Stimulated activated CD8-positive, alpha-beta memory T cell treated with anti-CD3 and anti-CD28 coated beads, Interleukin-15, amount 100 ng/mL, for 4 hours (primary cell): ENCODE results near the gene ADAMTS2.

Source experiments
- DNase-seq, 2 donors: peaks; one replicate each; pipeline ENCODE4 v3.0.0-alpha.2; 2020; ENCODE audit warnings: low read depth in 2 of 2

The ADAMTS2 gene

DNA sequence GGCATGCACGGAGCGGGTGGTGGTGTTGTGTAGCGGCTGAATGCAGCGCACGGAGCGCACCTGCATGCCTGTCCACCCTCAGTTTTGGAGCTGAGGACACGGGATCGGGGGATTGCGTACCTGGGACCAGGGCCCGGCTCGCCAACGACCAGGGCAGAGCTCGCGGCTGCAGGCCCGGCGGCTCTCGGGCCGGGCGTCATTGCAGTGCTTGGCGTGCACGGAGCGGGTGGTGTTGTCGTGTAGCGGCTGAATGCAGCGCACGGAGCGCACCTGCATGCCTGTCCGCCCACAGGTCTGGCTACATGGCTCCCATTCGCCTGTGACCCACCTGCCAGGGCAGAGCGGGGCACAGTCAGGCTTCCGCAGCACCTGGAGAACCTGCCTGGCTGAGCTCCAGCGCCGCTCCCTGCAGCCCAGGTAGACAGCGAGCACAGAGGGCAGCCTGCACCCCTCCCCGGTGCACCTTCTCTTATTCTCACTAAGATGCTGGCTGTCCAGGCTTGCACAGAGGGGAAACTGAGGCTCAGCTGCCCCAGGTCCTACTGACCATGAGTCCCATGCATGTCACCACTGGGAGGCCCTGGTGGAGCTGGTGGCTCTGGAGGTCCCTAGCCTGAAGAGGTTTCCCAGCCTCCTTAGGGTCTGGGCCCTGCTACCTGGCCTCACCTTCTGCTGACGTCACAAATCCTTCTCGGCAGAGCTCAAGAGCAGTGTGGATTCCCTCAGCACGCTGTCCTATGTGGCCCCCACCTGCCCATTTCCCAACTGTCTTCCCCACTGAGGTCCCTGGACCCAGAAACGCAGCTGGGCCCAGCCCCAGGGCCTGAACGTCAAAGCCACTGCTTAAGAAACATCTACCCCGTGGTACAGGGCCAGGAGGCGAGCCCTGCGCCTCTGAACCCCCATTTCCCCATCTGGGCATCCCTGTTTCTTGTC is 220.1 kb downstream of the ADAMTS2 start:
- DNase-seq: no peak

GRCh38 chr5:179124273-179124852 is 220.9 kb downstream of the ADAMTS2 start:
- no peak for DNase-seq

- DNase-seq: no peak
These were observed 221.6 kb downstream of the ADAMTS2 start for GRCh38 chr5:179123491-179124272.

DNA sequence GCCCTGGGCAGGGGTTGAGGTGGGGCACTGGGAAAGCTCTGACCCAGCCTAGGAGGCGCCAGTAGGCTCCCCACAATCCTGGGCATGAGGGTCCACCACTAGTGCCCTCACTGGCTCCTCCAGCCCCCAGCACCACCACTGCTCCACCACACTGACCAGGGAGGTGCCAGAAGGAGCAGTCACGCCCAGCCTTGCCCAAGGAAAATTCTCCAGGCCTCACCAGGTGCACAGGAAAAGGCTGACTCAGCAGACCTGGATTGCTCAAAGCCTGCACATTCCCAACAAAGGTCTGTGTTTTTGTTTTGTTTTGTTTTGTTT is 222.2 kb downstream of the ADAMTS2 start:
- no peak for DNase-seq

DNA sequence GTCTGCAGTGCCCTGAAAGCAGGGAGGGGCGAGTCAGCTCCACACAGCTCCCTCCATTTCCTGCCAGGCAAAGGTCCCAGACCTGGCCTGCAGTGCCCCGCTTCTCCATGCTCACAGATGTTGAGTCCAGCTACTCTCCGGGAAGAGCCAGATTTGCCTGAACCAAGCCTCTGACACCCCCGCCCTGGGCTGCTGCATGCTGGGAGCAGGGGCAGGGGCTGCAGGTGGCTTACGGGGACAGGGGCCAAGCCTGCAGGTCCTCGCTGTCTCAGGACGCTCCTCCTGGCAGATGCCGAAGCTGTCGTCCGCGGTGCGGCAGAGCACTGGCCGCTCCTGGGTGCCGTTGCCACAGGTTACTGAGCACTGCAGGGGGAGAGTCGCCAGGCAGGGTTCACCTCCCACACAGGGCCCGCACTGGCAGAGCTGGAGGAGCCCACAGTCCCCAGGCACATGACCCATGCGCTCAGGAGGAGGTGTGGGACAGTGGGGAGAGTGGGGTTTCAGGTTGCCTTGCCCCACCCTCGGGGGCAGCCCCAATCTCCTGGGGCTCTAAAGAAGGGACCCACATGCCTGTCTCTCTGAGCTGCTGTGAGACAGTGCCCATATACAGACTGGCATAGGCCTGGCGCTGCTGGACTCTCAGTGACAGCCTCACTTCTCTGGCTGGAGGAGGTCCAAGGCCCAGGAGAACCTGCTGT is 222.7 kb downstream of the ADAMTS2 start:
- DNase-seq: no peak

GRCh38 chr5:179121667-179122111 is 223.6 kb downstream of the ADAMTS2 start:
- DNase-seq: no peak

DNA sequence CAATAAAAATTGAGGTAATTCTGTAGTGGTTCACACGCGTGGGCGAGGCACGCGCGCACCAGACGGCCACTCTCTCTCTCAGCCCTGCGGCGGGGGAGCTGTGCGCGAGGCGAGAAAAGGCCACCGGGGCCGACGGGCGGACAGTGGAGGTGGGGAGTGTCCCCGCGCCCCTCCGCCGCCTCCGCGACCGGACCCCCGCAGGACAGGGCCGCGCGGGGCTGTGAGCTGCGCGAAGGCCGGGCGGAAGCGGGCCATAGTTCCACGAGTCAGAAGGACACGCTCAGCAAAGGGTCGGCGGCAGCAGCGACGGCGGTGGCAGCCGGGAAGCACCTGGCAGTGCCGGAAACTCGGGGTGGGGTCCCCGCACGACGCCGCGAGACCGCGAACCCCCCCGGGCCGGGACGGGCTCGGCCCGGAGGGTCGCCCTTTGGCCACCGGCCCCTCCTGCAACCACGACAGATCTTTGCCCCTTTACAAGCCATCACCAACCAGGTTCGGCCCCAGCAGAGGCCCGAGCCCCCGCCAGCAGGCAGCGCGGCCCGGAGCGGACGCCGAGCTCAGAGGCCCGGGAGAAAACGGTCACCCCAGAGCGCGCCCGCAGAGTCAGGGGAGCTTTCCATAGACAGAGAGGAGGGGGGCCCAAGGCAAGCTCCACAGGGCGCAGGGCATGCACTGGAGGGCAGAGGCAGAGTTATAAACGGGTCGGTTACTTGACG is 224.2 kb downstream of the ADAMTS2 start:
- no peak for DNase-seq

- DNase-seq: no peak
These were observed 224.8 kb downstream of the ADAMTS2 start for GRCh38 chr5:179120421-179120861.

DNA sequence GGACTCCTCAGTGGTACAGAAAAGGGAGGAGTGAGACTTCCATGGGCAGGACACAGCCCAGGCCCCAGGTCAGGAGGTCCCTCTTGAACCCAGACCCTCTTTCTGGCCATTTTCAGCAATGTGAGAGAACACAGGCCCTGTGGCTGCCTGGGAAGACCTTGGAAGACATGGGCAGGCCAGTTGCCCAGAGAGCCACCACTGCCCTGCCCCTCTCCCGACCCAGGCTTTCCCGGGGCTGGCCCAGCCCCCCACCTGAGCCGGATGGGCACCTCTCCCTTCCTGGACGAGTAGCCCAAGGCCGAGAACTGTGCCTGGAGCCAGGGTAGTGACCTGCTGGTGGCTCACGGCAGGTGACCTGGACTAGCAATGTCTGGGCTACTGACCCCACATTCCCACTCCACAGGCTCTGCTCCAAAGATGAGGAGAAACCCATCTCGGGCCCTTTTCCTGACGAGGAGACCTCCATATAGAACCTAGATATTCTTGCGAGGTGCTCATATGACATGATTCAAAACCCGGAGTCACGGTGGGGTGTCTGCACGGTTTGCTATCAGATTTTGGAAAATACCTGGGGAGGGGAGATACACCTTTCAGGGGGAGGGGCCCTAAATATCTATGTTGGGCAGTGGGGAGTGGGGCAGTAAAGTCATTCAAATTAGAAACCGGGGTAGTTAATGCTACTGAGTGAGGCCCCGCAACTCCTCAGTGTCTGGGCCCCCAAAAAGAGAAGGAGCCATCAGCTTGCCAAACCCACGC is 225.7 kb downstream of the ADAMTS2 start:
- DNase-seq: no peak

DNA sequence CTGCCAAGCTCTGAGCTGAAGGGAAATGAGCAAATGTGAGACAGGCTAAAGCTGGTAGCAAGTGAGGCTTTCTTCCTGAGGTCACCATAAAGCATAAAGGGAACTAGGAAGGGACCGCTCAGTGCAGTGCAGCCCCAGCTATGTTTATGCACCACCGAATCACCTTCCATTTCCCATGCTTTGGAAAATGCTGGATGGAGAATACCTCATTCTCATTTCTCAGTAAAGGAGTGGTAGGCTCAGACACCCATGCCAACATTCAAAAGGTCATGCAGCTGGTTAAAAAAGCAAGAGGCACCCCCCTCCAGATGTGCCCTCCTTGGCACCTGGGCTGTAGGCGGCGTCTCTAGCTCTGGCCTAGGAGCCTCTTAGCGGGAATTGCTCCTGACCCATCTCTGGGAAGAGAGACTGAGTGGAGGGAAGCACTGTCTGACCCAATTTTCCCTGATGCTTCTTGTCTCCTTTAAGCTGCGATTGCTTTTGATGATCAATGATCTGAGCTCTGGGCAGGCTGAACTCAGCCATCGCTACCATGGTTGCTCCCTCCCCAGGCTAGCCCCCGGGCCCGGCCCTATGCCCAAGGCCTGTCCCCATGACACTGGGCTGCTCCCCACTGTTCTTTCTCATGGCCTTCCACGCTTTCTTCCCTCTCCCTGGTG is 226.4 kb downstream of the ADAMTS2 start:
- DNase-seq: no peak

DNA sequence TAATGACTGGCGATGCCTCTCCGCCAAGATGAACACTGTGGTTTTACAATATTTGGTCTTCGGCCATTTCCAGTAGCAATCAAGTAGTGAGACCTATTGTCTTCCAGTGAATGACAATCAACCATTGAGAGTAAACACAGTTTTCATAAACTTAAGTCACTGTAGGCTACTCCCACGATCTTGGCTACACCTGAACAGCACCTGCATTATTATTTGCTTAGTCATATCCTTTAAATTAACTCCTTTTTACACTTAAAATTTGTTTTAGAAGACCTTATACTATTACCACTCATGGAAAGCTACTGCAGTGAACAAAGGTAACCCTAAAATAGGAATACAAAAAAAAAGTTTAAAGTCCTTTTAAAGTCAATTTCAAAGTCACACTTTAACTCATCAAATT is 226.9 kb downstream of the ADAMTS2 start:
- no peak for DNase-seq

- DNase-seq: no peak
These were observed 229.3 kb downstream of the ADAMTS2 start for GRCh38 chr5:179115845-179116524.

GRCh38 chr5:179115307-179115706 is 230.0 kb downstream of the ADAMTS2 start:
- no peak for DNase-seq

DNA sequence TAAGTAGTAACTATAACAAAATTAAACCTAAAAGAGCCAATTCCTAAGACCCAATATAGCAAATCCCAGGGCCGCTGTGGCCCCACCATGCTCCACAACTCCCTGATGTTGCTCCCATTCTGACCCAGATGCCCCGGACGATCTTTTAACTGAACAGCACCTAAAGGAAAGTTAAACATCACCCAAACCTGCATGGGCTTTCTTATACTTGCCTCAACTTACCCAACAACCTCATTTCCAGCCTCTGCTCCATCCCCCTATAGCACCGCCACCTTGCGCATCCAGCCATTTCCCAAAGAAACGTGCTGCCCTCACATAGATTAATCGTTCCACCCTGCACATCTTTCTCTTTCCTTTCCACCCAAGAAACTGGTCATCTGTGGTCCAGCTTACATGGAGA is 230.5 kb downstream of the ADAMTS2 start:
- DNase-seq: no peak

DNA sequence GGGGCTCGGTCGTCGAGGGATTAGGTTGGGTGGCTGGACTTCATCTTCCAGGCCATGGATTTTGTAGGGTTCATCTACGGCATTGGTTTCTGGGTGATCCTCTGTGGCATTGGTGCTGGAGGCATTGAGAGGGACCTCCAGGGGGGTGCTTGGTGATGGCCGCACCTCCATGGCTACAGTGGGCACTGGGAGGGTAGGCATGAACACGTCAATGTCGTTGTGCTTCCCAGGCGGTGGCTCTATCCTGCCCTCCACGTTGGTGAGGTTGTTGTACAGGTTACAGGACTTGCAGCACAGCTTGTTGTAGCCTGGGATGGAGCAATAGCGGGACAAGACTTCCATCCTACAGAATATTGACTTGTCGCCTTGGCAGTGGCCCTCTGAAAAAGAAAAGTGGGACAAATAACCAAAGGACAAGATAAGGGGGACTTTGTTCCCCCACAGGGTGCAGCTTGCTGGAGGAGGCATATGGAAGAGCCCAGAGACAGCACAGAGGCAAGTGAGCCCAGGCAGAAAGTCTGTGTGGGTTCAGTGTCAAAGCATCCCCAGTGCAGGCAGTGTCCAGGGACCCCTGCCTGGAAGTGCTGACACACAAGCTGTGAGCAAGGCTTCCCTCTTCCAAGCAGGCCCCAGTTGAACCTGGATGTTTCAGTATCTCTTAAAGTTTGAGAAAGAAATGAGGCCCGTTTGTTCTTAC is 231.2 kb downstream of the ADAMTS2 start:
- no peak for DNase-seq

DNA sequence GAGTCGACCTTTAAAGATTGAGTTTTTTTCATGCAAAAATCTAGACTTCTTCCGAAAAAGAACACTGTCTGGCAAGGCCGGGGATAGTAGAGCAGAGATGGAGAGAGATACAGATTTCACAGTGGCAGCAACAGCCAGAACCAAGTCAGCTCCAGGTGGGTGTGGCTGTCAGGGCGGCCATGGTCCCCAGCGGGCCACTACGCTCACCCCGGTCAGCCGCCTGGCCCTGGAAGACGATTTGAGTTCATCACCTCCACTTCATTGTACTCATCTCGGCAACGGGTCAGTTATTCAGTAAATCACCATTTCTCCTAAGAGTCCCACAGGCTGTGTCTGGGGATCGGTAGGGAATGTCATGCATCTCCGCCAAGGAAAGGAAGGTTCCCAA is 232.1 kb downstream of the ADAMTS2 start:
- no peak for DNase-seq

DNA sequence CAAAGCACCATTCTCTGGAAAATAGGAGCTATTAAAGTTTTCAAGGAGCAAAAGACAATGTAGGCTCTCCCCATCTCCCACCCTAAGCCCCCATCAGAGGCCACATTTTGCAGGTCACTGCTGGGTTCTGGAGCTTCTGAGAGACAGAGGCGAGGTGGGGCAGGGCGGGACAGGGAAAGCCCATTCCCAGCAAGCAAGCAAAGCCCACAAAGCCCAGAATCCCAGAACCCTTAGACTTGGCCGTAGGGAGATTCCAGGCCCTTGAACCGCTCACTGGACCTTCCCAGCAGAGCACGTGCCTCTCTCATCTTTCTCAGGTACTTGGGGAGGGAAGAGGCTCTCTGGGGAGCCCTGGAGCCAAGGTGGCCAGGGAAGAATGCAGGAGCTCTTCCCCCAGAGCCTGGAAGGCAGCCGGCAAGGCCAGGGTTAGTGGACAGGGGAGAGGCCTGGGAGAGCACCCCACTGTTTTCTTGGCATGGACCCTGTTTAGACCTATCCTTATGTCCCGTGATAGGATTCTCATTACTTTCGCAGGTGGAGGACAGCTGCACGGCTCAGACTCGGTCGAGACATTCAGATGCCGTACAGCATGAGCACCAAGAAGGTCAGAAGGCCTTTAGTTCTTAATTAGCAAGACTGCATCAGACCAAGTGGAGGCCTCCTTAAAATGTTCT is 232.7 kb downstream of the ADAMTS2 start:
- no peak for DNase-seq
